GM18868 (cell line): Measurements from ENCODE around the gene MS4A10.

Experiments used
- ATAC-seq: cut with Tn5 transposase; IDR thresholded peaks from one replicate; pipeline ENCODE4 v1.9.1; 2021; ENCODE audit warnings: mild to moderate bottlenecking, moderate library complexity; ENCODE audit not compliant: unreplicated experiment

The MS4A10 gene

DNA sequence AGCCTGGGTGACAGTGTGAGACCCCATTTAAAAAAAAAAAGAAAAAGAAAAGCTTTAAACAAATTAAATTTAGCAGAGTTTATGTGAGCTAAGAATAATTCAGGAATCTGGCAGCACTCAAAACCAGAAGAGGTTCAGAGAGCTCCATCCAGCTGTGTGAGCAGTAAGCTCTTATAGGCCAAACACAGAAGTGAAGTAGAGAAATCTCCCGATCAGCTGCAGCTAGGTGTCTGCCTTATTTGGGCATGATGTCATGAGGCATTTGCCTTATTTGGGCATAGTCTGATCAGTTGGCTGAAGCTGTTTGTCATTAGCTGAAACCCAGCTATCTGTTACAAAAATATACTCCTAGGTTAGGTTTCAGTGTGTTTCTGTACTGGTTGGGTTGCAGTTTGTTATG, 20.3 kb upstream of the MS4A10 start:
- no peak for ATAC-seq

- ATAC-seq, result no peak
Observed at GRCh38 chr11:60765355-60765754, 19.8 kb upstream of the MS4A10 start.

DNA sequence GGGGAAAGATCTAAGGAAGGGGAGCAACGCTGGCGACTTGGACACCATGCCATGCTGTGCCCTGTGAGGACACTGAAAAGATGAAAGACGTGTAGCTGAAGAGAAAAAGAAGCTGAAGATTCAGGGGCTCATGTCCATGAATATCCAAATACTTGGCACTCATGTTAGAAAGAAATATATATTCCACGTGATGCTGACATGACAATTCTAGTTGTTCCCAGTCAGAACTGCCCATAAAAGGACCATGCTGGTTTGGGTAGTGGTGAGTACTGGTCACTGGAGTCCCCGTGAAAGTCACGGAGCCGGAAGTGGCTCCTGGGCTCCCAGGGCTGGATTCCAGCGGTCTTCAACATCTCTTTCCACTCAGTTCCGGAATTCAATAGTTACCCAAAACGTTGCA, 18.6 kb upstream of the MS4A10 start:
- no peak for ATAC-seq

DNA sequence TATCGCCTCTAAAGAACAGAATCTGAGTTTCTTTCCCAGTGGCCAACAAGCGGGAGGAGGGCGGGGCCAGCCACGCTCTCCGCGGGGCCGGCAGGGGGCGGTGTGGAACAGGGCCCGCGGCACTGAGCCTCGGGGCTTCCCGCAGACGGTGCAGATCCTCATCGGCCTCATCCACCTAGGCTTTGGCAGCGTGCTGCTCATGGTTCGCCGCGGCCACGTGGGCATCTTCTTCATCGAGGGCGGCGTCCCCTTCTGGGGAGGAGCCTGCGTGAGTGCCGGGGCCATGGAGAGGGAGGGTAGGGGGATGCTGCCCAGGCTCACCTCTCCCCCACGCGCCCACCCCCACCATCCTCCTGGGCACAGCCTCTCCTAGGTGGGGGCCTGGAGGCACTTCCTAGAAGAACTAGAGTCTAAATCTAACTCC, 17.7 kb upstream of the MS4A10 start:
- ATAC-seq, result no peak

DNA sequence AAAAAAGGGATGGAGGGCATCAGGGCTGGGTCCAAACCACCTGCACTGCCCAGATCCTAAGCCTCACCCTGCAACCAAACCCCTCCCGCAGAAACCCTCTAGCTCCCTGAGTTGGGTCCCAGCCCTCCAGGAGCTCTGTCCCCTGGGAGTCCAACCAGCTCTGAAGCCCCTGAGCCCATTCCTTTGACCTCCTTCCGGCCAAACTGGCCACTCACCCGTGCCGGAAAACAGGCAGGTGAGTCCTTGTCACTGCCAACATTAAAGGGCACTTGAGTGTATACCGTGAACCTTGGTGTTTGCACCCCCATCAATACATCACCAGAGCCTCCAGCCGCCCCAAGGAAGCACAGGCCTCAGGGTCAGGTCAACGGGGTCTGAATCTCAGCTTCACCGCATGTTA, 16.9 kb upstream of the MS4A10 start:
- no peak for ATAC-seq

DNA sequence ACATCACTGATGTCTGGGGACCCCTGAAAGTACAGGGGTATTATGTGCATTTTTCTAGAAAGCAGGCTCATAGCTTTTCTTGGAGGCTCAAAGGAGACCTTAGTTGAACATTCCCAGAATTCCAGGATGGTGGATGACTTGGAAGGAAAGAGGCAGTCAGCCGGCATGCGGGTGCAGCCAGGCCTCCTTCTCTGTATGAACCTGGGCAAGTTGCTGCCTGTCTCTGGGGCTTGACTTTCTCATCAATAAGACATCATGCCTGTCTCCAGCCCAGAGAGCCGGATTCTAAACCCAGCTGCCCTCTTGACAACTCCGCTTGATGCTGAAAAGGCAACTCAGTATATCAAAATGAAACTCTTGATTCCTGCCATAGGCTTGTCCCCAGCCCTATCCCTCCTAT, 15.9 kb upstream of the MS4A10 start:
- no peak for ATAC-seq

GRCh38 chr11:60769811-60770210, 15.3 kb upstream of the MS4A10 start:
- no peak for ATAC-seq

- ATAC-seq, result no peak
Observed at GRCh38 chr11:60771146-60771545, 14.0 kb upstream of the MS4A10 start.

- ATAC-seq, result peak; percentile 46
Observed at GRCh38 chr11:60771879-60772525, 13.1 kb upstream of the MS4A10 start.

GRCh38 chr11:60772666-60773065, 12.5 kb upstream of the MS4A10 start:
- no peak for ATAC-seq

DNA sequence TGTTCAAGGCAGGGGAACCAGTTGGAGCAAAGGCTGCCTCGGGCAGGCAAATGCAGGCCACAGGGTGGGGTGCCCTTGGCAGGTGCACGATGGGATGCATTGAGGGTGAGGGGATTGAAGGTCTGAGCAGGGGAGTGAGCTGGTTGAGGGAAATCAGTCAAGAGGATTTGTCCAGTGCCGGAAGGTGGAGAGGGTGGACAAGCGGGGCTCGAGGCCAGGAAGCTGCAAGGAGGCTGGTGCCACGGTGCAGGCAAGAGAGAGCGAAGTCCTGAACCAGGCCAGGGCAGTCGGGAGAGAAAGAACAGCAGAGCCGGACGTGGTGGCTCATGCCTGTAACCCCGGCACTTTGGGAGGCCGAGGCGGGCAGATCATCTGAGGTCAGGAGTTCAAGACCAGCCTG, 10.4 kb upstream of the MS4A10 start:
- ATAC-seq, result no peak

DNA sequence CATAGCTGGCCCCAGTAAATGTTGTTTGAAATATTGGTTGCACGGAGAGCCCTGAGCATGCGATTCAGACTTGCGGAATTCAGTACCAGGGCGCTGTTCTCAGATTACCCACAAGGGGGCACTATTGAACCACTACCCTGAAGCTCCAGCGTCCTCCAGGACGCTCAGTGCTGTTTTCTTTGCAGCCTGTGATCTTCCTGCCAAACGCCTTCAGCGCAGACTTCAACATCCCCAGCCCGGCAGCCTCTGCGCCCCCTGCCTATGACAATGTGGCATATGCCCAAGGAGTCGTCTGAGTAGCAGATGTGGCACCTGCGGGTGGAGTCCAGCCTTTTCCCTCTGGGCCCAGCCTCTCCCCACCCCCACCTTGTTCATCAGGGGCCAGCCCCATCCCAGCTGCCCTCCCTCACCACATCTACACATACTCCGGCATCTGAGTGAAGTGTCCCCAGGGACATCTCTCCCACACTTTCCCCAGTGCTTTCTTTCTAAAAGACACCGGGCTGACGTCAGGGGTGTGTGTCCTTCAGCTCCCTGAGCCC, 9.6 kb upstream of the MS4A10 start:
- ATAC-seq, result peak; percentile 85

DNA sequence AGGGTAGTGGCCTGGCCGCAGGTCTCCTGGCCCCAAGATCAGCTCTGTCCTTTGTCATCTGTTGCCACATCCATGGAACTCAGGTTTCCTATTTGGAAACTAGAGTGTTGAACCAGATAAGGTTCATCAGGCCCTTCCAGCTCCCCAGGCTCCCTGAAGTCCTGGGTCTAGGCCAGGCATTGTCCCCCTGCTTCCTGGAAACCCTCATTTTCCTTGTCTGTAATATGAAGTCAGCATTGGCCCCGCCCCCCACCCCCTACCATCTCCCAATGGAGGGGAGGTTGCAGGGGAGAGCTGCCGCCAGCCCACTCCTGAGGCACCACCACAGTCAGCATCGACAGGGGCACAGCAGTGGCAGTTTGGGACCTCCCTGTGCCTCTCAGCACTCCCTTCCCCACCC, 9.0 kb upstream of the MS4A10 start:
- no peak for ATAC-seq

- no peak for ATAC-seq
Observed at GRCh38 chr11:60777106-60777505, 8.0 kb upstream of the MS4A10 start.

DNA sequence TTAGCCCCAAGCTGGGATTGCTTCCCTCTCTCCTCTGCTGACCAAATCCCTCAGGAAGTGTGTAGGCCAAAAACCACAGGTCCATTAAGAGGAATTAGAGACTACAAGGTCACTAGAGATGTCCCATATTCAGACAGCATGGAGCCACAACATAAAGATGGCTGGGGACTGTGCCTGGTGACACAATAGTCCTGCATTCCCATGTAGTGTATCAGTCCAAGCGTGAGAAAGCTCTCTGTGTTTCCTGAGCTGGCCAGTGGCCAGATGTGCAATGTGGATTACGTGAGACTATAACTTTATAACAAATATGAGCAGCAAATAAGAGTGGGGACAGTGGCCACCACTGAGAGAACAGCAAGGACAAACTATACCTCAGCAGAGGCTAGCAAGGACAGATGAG, 7.6 kb upstream of the MS4A10 start:
- no peak for ATAC-seq

GRCh38 chr11:60780065-60780464, 5.1 kb upstream of the MS4A10 start:
- ATAC-seq, result no peak

GRCh38 chr11:60780774-60781173, 4.4 kb upstream of the MS4A10 start:
- no peak for ATAC-seq

DNA sequence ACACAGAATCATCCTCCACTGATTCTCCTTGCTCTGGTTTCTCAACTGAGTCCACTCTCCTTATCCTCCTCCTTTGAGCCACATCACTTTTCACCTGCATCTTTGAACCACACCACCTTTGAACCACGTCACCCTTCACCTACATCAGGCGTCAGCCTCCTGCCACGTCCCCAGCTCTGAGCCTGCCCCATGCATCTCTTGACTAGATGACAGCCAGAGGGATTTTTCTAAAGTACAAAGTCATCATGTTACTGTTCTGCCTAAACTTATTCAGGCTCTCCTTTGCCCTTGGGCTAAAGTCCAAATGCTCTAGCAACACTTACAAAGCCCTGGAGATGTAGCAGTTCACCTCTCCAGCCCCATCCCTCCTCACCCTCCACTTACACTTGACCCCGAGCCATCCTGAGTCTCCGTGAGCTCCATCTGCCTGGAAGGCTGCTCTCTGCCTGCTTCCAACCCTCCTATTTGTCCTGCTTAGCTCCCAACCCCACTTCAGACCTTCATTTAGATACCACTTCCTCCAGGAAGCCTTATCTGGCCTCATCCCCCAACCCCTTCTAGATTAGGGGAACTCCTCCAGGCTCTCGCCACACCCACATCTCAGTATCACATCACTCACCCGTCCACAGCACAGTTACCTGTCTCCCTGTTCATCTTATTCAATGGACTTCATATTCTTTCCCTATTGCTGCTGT, 3.7 kb upstream of the MS4A10 start:
- ATAC-seq, result no peak

DNA sequence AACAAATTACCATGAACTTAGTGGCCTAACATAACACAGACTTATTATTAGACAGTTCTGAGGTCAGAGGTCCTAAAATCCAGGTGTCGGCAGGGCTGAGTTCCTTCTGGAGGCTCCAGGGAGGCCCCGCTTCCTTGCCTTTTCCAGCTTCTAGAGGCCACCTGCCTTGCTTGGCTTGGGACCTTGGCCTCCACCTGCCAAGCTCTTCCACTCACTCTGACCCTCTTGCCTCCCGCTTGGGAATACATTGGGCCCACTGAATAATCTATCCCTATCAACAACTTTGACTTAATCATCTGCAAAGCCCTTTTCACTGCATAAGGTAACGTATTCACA, 3.2 kb upstream of the MS4A10 start:
- ATAC-seq, result no peak

GRCh38 chr11:60782393-60783140, 2.6 kb upstream of the MS4A10 start:
- no peak for ATAC-seq

DNA sequence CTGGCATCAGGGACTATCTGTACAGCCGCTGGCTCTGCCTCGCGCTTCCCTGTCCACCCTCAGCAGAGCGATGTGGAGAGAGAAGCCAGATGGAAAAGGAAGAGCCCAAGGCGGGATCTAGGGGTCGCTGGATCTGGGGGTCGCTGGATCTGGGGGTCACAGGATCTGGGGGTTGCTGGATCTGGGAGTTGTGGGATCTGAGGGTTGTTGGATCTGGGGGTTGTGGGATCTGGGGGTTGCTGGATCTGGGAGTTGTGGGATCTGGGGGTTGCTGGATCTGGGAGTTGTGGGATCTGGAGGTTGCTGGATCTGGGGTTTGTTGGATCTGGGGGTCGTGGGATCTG, 2.0 kb upstream of the MS4A10 start:
- no peak for ATAC-seq

DNA sequence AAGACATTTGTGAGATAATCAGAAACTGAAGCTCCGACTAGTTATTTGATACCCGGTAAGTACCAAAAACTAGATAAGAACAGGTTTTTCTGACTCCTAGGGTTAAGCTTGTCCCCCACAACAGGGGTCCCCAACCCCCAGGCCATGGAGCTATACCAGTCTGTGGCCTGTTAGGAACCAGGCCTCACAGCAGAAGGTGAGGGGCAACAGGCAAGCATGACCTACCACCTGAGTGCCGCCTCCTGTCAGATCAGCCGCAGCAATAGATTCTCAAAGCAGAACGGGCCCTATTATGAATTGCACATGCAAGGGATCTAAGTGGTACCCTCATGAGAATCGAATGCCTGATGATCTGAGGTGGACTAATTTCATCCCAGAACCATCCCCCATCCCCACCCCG, 1.2 kb upstream of the MS4A10 start:
- no peak for ATAC-seq
